ENCODE results near the gene ARL8B.
"Not testable (repeated sequence)": the region's sequence is repeated elsewhere in the genome, so short reads cannot be mapped to it uniquely, and the experiment has no call there.

ARL8B gene
- 61.5 to 104 (median 78.0) reads per million in 4 experiments for total RNA-seq

- peak; percentile 80 for DNase-seq
Observed at GRCh38 chr3:5122030-5122740, at the start of gene ARL8B. Gene ARL8B (plus strand): TSS chr3:5122292. CDS start chr3:5122466, 174 bp downstream.

GRCh38 chr3:5073374-5074085 lies 48.6 kb upstream of the ARL8B start:
- no peak for DNase-seq

GRCh38 chr3:5078151-5078550 lies 43.9 kb upstream of the ARL8B start:
- DNase-seq = no peak

- DNase-seq = no peak
Observed at GRCh38 chr3:5079761-5080160, 42.3 kb upstream of the ARL8B start.

- DNase-seq = no peak
Observed at GRCh38 chr3:5080779-5081550, 41.1 kb upstream of the ARL8B start.

- not testable (repeated sequence) for DNase-seq
Observed at GRCh38 chr3:5081973-5082788, 39.9 kb upstream of the ARL8B start.

- DNase-seq = no peak
Observed at GRCh38 chr3:5082789-5083115, 39.3 kb upstream of the ARL8B start.

- DNase-seq = no peak
Observed at GRCh38 chr3:5084224-5084623, 37.9 kb upstream of the ARL8B start.

- no peak for DNase-seq
Observed at GRCh38 chr3:5086708-5087107, 35.4 kb upstream of the ARL8B start.

- DNase-seq = no peak
Observed at GRCh38 chr3:5087209-5087608, 34.9 kb upstream of the ARL8B start.

- no peak for DNase-seq
Observed at GRCh38 chr3:5090197-5090596, 31.9 kb upstream of the ARL8B start.

GRCh38 chr3:5092018-5092417 lies 30.1 kb upstream of the ARL8B start:
- DNase-seq = no peak

GRCh38 chr3:5093731-5094130 lies 28.4 kb upstream of the ARL8B start:
- no peak for DNase-seq

- DNase-seq = no peak
Observed at GRCh38 chr3:5095886-5096285, 26.2 kb upstream of the ARL8B start.

- DNase-seq = no peak
Observed at GRCh38 chr3:5096336-5097008, 25.6 kb upstream of the ARL8B start.

- no peak for DNase-seq
Observed at GRCh38 chr3:5098346-5098745, 23.7 kb upstream of the ARL8B start.

- no peak for DNase-seq
Observed at GRCh38 chr3:5102532-5102931, 19.6 kb upstream of the ARL8B start.

GRCh38 chr3:5103743-5104142 lies 18.3 kb upstream of the ARL8B start:
- DNase-seq = no peak

GRCh38 chr3:5105050-5105449 lies 17.0 kb upstream of the ARL8B start:
- no peak for DNase-seq

GRCh38 chr3:5106371-5106770 lies 15.7 kb upstream of the ARL8B start:
- not testable (repeated sequence) for DNase-seq

GRCh38 chr3:5106933-5107334 lies 15.2 kb upstream of the ARL8B start:
- not testable (repeated sequence) for DNase-seq

- DNase-seq = no peak
Observed at GRCh38 chr3:5110337-5110736, 11.8 kb upstream of the ARL8B start.
